AG04449 (cell line): Measurements from ENCODE around the gene CHCHD6.

Experiments used
- CTCF ChIA-PET: fragments of 350-600 bp; formaldehyde crosslinking; extraction: SDS; loops from one replicate; lab custom pipeline; 2021; ENCODE audit warnings: antibody characterized with exemption; lab: Yijun Ruan, JAX
- POLR2A ChIA-PET: fragments of 400-600, 350-600 bp; formaldehyde crosslinking; extraction: SDS; loops from one replicate; lab custom pipeline; 2020; ENCODE audit warnings: antibody characterized with exemption, inconsistent platforms; lab: Yijun Ruan, JAX
- DNase-seq: peaks from one replicate; pipeline ENCODE4 v3.0.0-alpha.2; 2010; ENCODE audit warnings: low read depth, low spot score
- H3K4me3 ChIP-seq: 2 replicates; pipeline ENCODE4 v1.5.1; 2011; ENCODE audit warnings: low read depth, mild to moderate bottlenecking, control low read depth, low read length
- TF ChIP-seq, protein P1 (sequence below): IDR thresholded peaks from one replicate; pipeline ENCODE4 v1.5.1; 2011; ENCODE audit warnings: mild to moderate bottlenecking, moderate library complexity, low read length, control low read depth, inconsistent platforms; ENCODE audit not compliant: insufficient read depth; ENCODE audit errors: missing control alignments

The CHCHD6 gene

DNA sequence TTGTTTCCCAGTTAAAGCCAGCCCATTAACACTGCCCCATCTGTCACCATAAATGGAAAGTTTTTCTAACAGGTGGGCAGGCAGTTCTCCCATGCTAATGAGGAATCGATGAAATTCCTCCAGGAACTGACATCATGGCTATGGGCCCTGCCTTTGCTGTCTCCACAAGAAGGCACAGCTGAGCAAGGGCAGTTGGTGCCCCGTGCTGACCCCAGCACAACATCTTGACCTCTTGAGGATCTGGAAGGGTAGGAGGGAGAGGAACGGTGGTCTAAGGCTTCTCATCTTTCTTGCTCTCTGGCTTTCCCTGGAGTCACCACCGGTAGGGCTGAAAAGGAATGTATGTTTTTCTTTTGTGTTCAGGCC is 46.7 kb downstream of the CHCHD6 start:
- TF ChIP-seq, protein P1, sequence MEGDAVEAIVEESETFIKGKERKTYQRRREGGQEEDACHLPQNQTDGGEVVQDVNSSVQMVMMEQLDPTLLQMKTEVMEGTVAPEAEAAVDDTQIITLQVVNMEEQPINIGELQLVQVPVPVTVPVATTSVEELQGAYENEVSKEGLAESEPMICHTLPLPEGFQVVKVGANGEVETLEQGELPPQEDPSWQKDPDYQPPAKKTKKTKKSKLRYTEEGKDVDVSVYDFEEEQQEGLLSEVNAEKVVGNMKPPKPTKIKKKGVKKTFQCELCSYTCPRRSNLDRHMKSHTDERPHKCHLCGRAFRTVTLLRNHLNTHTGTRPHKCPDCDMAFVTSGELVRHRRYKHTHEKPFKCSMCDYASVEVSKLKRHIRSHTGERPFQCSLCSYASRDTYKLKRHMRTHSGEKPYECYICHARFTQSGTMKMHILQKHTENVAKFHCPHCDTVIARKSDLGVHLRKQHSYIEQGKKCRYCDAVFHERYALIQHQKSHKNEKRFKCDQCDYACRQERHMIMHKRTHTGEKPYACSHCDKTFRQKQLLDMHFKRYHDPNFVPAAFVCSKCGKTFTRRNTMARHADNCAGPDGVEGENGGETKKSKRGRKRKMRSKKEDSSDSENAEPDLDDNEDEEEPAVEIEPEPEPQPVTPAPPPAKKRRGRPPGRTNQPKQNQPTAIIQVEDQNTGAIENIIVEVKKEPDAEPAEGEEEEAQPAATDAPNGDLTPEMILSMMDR, result no peak
- ChIA-PET POLR2A (no interaction called here), CTCF (interaction anchor here (0.9 to 13.9 kb wide), 20 partner anchors 10 to 803 kb away, joined by 3 to 211 read pairs (median 14); partner anchors contain the start of gene PLXNA1)
- no peak for DNase-seq
- no peak overlapping the region for H3K4me3 ChIP-seq

DNA sequence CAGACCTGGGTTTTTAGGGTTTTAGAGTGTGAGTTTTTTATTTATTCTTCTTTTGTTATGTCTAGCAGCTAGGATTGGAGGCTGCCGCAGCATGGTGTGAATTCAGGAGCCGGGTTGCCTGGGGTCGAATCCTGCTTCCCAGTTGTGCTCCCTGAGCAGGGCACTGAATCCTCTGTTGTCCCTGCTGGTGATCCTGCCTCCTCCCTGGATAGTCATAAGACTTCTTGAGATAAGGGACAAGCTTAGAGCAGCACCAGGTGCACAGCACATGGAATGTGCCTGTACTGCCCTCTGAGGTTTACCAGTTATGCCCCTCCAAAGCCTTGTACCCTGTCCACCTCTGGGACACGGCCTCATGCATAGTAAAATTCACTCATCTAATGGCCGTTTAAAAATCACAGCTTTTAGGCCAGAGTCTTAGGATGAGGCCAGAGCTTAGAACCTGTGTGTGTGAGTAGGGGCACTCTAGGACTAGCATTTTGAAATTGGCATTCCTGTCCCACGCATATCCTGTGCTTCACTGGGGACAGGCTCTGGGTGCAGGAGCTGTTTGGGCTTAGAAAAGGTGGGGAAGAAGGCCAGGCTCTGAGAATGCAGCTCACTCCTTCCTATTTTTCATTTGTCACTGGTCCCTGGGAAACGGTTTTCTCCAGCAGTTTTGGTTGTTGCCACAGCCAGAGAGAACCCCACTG is 47.7 kb downstream of the CHCHD6 start:
- ChIA-PET POLR2A (interaction anchor here (1.2 kb wide), 1 partner anchor 194 kb away, joined by 3 read pairs; no protein-coding TSS in a partner anchor), CTCF (interaction anchor here (0.7 to 13.9 kb wide), 62 partner anchors 10 to 802 kb away, joined by 3 to 211 read pairs (median 5); partner anchors contain the start of gene PLXNA1)
- no peak overlapping the region for H3K4me3 ChIP-seq
- TF ChIP-seq, protein P1, result no peak
- no peak for DNase-seq

DNA sequence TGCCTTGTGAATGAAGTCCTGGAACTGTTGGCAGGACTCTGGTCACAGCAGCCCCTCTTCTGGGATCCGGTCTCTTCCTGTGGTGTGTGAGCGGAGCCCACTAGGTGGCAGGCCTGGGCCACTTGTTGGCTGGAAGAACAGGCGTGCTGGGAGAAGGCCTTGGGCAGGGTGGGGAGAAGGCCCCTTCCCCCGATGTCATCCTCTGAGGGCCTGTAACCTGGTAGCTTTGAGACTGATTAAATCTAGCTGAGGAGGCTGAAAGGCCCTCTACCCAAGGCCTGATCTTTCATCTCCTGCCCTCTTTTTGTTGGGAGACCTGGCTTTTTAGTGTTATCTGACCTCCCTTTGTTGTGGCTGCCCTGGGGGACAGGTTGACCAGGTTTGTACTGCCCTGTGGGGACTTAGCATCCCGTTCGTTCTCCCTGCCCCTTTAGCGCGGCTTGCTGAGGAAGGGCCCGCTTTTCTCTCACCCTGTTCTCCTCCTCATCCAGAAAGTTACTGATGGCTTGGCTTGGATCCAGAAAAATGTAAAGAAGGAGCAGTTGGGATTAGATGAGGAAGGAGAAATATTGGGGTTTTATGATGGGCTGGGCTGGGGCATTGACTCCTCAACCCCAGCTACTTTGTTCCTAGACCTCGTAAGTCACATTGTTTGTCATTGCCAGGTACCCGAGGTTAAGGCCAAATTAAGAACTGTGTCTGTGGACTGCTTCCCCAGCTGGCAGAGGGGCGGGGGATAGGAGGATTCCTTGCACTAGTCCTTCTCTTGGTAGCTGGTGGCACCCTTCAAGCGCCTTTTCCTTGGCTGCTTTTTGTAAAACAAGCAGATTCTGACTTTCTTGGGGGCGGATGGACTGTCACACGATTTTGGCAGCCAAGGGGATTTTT is 48.5 kb downstream of the CHCHD6 start:
- ChIA-PET CTCF (interaction anchor here (0.6 to 13.9 kb wide), 77 partner anchors 10 to 794 kb away, joined by 3 to 211 read pairs (median 5); partner anchors contain the start of gene PLXNA1), POLR2A (interaction anchor here (0.8 to 1.6 kb wide), 5 partner anchors 30 to 248 kb away, joined by 3 to 7 read pairs (median 3); partner anchors contain the start of gene PLXNA1)
- peak; percentile 14 for DNase-seq
- no peak overlapping the region for H3K4me3 ChIP-seq
- TF ChIP-seq, protein P1, result peak; percentile 96

DNA sequence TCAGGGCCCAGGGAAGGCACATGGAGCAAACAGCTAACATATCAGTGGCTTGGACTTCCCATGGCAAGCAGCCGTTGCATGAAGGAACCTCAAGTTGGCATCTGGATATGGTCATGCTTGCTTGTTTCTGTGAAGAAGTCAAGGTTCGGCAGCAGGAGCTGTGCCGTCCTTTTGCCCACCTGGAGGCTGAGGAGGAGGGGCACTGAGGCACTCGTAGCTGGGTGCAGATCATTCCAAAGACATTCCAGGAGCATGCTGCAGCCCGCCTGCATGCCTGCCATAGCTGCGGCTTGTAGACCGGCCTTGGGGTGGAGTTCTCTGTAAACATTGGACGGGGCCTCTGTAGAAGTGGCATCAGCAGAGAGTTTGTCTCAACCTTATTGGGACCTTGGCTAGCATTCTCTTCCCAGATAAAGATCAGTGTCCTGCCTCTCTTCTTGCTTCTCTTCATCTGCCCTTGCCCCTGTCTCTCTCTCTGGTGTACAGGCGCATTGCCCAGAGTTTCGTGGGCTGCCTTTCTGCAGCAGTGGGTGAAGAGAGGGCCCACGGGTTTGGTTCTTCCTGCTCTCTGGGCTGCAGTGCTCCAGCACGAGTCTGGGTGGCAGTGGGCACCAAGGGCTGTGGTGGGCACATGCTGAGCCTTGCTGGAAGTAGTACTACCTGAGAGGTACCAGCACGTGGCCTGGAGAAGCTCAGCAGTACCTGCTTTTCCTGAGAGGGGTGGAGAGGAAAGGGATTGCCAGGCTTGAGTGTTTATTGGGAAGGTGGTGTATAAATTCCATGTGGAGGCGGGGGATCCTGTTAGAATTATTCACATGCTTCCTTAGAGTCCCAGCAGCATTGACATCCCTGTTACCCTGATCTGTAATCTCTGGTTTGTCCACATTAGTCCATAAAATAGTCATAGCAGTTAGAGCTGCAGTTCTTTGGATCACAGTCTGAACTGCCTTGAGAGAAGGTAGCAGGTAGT is 49.4 kb downstream of the CHCHD6 start:
- no peak overlapping the region for H3K4me3 ChIP-seq
- ChIA-PET POLR2A (interaction anchor here (0.5 to 1.6 kb wide), 5 partner anchors 29 to 247 kb away, joined by 3 to 7 read pairs (median 3); partner anchors contain the start of gene PLXNA1), CTCF (interaction anchor here (0.6 to 13.9 kb wide), 39 partner anchors 10 to 793 kb away, joined by 3 to 211 read pairs (median 5); partner anchors contain the start of gene PLXNA1)
- TF ChIP-seq, protein P1, result no peak
- DNase-seq, result peak; percentile 19

DNA sequence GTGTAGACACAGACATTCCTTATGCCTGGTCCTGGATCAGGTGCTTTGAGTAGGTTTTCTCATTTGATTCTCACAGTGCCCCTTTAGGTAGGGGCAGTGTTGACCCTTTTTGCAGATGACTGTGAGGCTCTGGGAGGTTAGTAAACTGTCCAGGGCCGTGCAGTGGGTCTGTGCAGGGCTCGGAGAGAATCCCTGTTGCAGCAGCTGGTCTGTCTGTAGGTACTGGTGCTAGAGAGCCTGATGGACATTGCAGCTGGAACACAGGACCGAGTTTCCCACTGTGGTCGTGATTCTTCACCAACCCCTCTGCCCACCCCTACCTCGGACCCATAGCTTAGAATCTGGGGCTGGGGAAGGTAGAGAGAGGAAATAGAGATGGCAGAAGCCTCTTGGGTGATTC is 51.8 kb downstream of the CHCHD6 start:
- ChIA-PET CTCF (interaction anchor here (0.5 to 13.9 kb wide), 7 partner anchors 8 to 227 kb away, joined by 3 to 211 read pairs (median 4); partner anchors contain the start of gene PLXNA1), POLR2A (interaction anchor here (0.7 kb wide), 1 partner anchor 216 kb away, joined by 3 read pairs; no protein-coding TSS in a partner anchor)
- TF ChIP-seq, protein P1, result no peak
- no peak for DNase-seq
- no peak overlapping the region for H3K4me3 ChIP-seq
